CD14-positive monocyte (primary cell): ENCODE results near the gene LMX1B. TPM values are rescaled to one million over a fixed set of nuclear protein-coding genes. Genes with fewer than 3 reads are reported as not detected.

ENCODE experiments used
- DNase-seq, 3 donors: peaks; one replicate each; pipeline ENCODE4 v3.0.0-alpha.2; 2011 to 2022
- H2AFZ ChIP-seq: 2 replicates; pipeline ENCODE4 v1.6.0; 2012; ENCODE audit warnings: mild to moderate bottlenecking, low read depth, low read length, inconsistent platforms; ENCODE audit not compliant: insufficient read depth, poor library complexity, severe bottlenecking
- H3K27ac ChIP-seq, 2 donors: 1 replicate in 1 of 2; 2 replicates in 1 of 2; pipeline ENCODE4 v1.5.1; 2012 to 2013; ENCODE audit warnings: low read length in 2 of 2, control low read depth in 1 of 2, inconsistent platforms in 1 of 2, low read depth in 1 of 2, mild to moderate bottlenecking in 1 of 2
- H3K27me3 ChIP-seq, 2 donors: one replicate each; pipeline versions ENCODE4 v1.6.0 to v1.6.1; 2011 to 2013; ENCODE audit warnings: low read length in 2 of 2; ENCODE audit not compliant: control insufficient read depth in 2 of 2, insufficient read depth in 2 of 2
- H3K36me3 ChIP-seq, 2 donors: replicated peaks in 1 of 2; 1 replicate in 1 of 2; 2 replicates in 1 of 2; pipeline versions ENCODE4 v1.5.1 to v1.6.1; 2012 to 2013; ENCODE audit warnings: low read length in 2 of 2, control low read depth in 1 of 2, inconsistent platforms in 1 of 2, mild to moderate bottlenecking in 1 of 2; ENCODE audit not compliant: insufficient read depth in 2 of 2, control insufficient read depth in 1 of 2
- H3K4me1 ChIP-seq, 2 donors: 1 replicate in 1 of 2; 2 replicates in 1 of 2; pipeline versions ENCODE4 v1.5.1 to v1.6.1; 2012 to 2013; ENCODE audit warnings: low read length in 2 of 2, control low read depth in 1 of 2, inconsistent platforms in 1 of 2, mild to moderate bottlenecking in 1 of 2, moderate library complexity in 1 of 2; ENCODE audit not compliant: insufficient read depth in 2 of 2, control insufficient read depth in 1 of 2
- H3K4me2 ChIP-seq: replicated peaks from 2 replicates; pipeline ENCODE3; 2012; ENCODE audit warnings: low read length, moderate library complexity, mild to moderate bottlenecking; ENCODE audit not compliant: poor library complexity, severe bottlenecking; ENCODE audit errors: extremely low read depth
- H3K4me3 ChIP-seq, 3 experiments: fragments of 200-600 bp in 1 of 3; sonication (generic) in 1 of 3; replicated peaks in 1 of 3; 1 replicate in 2 of 3; 2 replicates in 1 of 3; pipeline ENCODE4 v1.5.1; 2011 to 2013; ENCODE audit warnings: low read length in 3 of 3, mild to moderate bottlenecking in 3 of 3, control low read depth in 2 of 3, low read depth in 2 of 3, inconsistent platforms in 1 of 3, moderate library complexity in 1 of 3
- H3K79me2 ChIP-seq: 2 replicates; pipeline ENCODE4 v1.6.0; 2012; ENCODE audit warnings: mild to moderate bottlenecking, control low read depth, inconsistent platforms, low read length, moderate library complexity; ENCODE audit not compliant: insufficient read depth
- H3K9ac ChIP-seq: 2 replicates; pipeline ENCODE4 v1.6.0; 2017; ENCODE audit warnings: low read length, mild to moderate bottlenecking; ENCODE audit not compliant: insufficient read depth, poor library complexity, severe bottlenecking
- H3K9me3 ChIP-seq, 2 donors: replicated peaks in 1 of 2; 1 replicate in 1 of 2; 2 replicates in 1 of 2; pipeline versions ENCODE4 v1.5.1 to v1.6.1; 2012 to 2013; ENCODE audit warnings: low read length in 2 of 2, control low read depth in 1 of 2; ENCODE audit not compliant: control insufficient read depth in 1 of 2, insufficient read depth in 1 of 2
- H4K20me1 ChIP-seq: 2 replicates; pipeline ENCODE4 v1.6.0; 2012; ENCODE audit warnings: mild to moderate bottlenecking, low read length, control low read depth, moderate library complexity; ENCODE audit not compliant: insufficient read depth
- H3K27ac Mint-ChIP-seq, 7 donors: one replicate each; pipeline ENCODE4 v1.8.0; 2020; ENCODE audit warnings: mild to moderate bottlenecking in 7 of 7, mixed read lengths in 7 of 7, moderate library complexity in 6 of 7, inconsistent platforms in 2 of 7
- H3K27me3 Mint-ChIP-seq, 3 donors: one replicate each; pipeline ENCODE4 v1.8.0; 2021 to 2022; ENCODE audit warnings: low read depth in 3 of 3, mild to moderate bottlenecking in 3 of 3, mixed read lengths in 3 of 3, moderate library complexity in 3 of 3, inconsistent platforms in 1 of 3
- H3K36me3 Mint-ChIP-seq, 2 donors: one replicate each; pipeline ENCODE4 v1.8.0; 2020; ENCODE audit warnings: mixed read lengths in 2 of 2, inconsistent platforms in 1 of 2, mild to moderate bottlenecking in 1 of 2
- H3K4me1 Mint-ChIP-seq: one replicate; pipeline ENCODE4 v1.8.0; 2020; ENCODE audit warnings: mild to moderate bottlenecking, mixed read lengths
- H3K4me3 Mint-ChIP-seq, 2 donors: one replicate each; pipeline ENCODE4 v1.8.0; 2020; ENCODE audit warnings: mild to moderate bottlenecking in 2 of 2, mixed read lengths in 2 of 2, moderate library complexity in 1 of 2
- H3K9me3 Mint-ChIP-seq, 7 donors: one replicate each; pipeline ENCODE4 v1.8.0; 2020 to 2022; ENCODE audit warnings: mixed read lengths in 7 of 7, mild to moderate bottlenecking in 6 of 7, moderate library complexity in 6 of 7, inconsistent platforms in 2 of 7
- WGBS: methylation state at CpG from one replicate; pipeline ENCODE4 v1.1.5; 2013; ENCODE audit warnings: missing lambda C conversion rate; ENCODE audit not compliant: insufficient coverage; 5-methylcytosine and 5-hydroxymethylcytosine counted together
- intact Hi-C, 2 donors: fragments of 100-400 bp; cut with micrococcal nuclease; formaldehyde crosslinking; loops; one replicate each; pipeline versions ENCODE4 v1.15.0 to v1.15.1; 2023
- polyA plus RNA-seq, 3 donors: library from polyadenylated mRNA; depleted of rRNA in 1 of 3; unstranded in 2 of 3; stranded (reverse) in 1 of 3; fragments of 300-500 nt in 2 of 3; fragments of >200 nt in 1 of 3; fragmentation: Illumina TruSeq in 2 of 3; gene quantifications; 1 replicate in 2 of 3; 2 replicates in 1 of 3; pipeline ENCODE4 v1.2.3, GENCODE V29; 2012 to 2021
- TF ChIP-seq, protein P1 (sequence below): fragments of 200-600 bp; IDR thresholded peaks from one replicate; pipeline ENCODE4 v1.8.0; 2022; ENCODE audit warnings: antibody characterized with exemption, mild to moderate bottlenecking

Gene LMX1B
- polyA plus RNA-seq, 3 donors: not detected

GRCh38 chr9:126684345-126684744 is 70.6 kb downstream of the LMX1B start:
- Histone ChIP-seq H3K9ac (no peak overlapping the region), H3K79me2 (no peaks in the 10 kb centered on the region), H3K9me3 (peaks cover 0 to 13% of the 10 kb centered on the region in 2 donors), H3K27me3 (peaks cover 38 to 73% of the 10 kb centered on the region in 2 donors), H3K4me1 (no peaks in the 10 kb centered on the region), H3K27ac (no peak overlapping the region), H3K4me3 (no peak overlapping the region), H3K36me3 (no peaks in the 10 kb centered on the region), H4K20me1 (no peaks in the 10 kb centered on the region), H2AFZ (no peak overlapping the region), H3K4me2 (no peak overlapping the region)
- Mint-ChIP-seq H3K9me3 (peaks cover 0 to 6% (median 5%) of the 10 kb centered on the region in 7 donors), H3K27me3 (peaks cover 78 to 87% (median 81%) of the 10 kb centered on the region in 3 donors), H3K27ac (no peak overlapping the region), H3K4me1 (peaks cover 1% of the 10 kb centered on the region), H3K36me3 (peaks cover 0 to 2% of the 10 kb centered on the region in 2 donors), H3K4me3 (peak overlapping the region in 1 of 2 donors; percentile 78)
- TF ChIP-seq, protein P1, sequence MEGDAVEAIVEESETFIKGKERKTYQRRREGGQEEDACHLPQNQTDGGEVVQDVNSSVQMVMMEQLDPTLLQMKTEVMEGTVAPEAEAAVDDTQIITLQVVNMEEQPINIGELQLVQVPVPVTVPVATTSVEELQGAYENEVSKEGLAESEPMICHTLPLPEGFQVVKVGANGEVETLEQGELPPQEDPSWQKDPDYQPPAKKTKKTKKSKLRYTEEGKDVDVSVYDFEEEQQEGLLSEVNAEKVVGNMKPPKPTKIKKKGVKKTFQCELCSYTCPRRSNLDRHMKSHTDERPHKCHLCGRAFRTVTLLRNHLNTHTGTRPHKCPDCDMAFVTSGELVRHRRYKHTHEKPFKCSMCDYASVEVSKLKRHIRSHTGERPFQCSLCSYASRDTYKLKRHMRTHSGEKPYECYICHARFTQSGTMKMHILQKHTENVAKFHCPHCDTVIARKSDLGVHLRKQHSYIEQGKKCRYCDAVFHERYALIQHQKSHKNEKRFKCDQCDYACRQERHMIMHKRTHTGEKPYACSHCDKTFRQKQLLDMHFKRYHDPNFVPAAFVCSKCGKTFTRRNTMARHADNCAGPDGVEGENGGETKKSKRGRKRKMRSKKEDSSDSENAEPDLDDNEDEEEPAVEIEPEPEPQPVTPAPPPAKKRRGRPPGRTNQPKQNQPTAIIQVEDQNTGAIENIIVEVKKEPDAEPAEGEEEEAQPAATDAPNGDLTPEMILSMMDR: no peak
- no CpG with 5 or more reads among the region's 3 CpGs for WGBS
- no peak for DNase-seq
- intact Hi-C loops: no loop called here

- 96% methylated on average over 3 of the region's 5 CpGs for WGBS
- Histone ChIP-seq H4K20me1 (no peaks in the 10 kb centered on the region), H3K4me2 (no peak overlapping the region), H3K9me3 (peaks cover 0 to 13% of the 10 kb centered on the region in 2 donors), H3K4me1 (no peaks in the 10 kb centered on the region), H3K4me3 (no peak overlapping the region), H3K36me3 (no peaks in the 10 kb centered on the region), H3K9ac (no peak overlapping the region), H2AFZ (no peak overlapping the region), H3K27ac (no peak overlapping the region), H3K27me3 (peaks cover 38 to 71% of the 10 kb centered on the region in 2 donors), H3K79me2 (no peaks in the 10 kb centered on the region)
- Mint-ChIP-seq H3K4me3 (peak overlapping the region in 1 of 2 donors; percentile 8), H3K27ac (no peak overlapping the region), H3K4me1 (peaks cover 1% of the 10 kb centered on the region), H3K27me3 (peaks cover 74 to 82% (median 77%) of the 10 kb centered on the region in 3 donors), H3K36me3 (peaks cover 0 to 2% of the 10 kb centered on the region in 2 donors), H3K9me3 (peaks cover 0 to 9% (median 5%) of the 10 kb centered on the region in 7 donors)
- intact Hi-C loops: no loop called here
- no peak for DNase-seq
- TF ChIP-seq, protein P1: no peak
Measured at GRCh38 chr9:126684965-126685465, 71.3 kb downstream of the LMX1B start.
